H9 (cell line): ENCODE data around the gene SEBOX. TPM values are rescaled to one million over a fixed set of nuclear protein-coding genes. Genes with fewer than 3 reads are reported as not detected.

ENCODE experiments used
- DNase-seq: peaks from one replicate; pipeline ENCODE4 v3.0.0-alpha.2; 2017
- H2AFZ ChIP-seq: one replicate; pipeline ENCODE4 v1.6.1; 2013; ENCODE audit warnings: mild to moderate bottlenecking, low read length, control low read depth, moderate library complexity
- H2AK5ac ChIP-seq: 2 replicates; pipeline ENCODE4 v1.6.1; 2013; ENCODE audit warnings: low read length, control low read depth, mixed read lengths; ENCODE audit not compliant: insufficient read length
- H2BK120ac ChIP-seq: one replicate; pipeline ENCODE4 v1.6.1; 2013; ENCODE audit warnings: low read depth, mild to moderate bottlenecking, low read length, control low read depth, inconsistent platforms; ENCODE audit not compliant: poor library complexity, severe bottlenecking
- H2BK12ac ChIP-seq: 2 replicates; pipeline ENCODE4 v1.6.1; 2013; ENCODE audit warnings: low read length, control low read depth, mixed read lengths, low read depth; ENCODE audit not compliant: insufficient read length
- H2BK15ac ChIP-seq: 2 replicates; pipeline ENCODE4 v1.6.1; 2013; ENCODE audit warnings: low read depth, low read length, control low read depth
- H2BK20ac ChIP-seq: one replicate; pipeline ENCODE4 v1.6.1; 2013; ENCODE audit warnings: low read depth, mild to moderate bottlenecking, low read length, control low read depth, inconsistent platforms; ENCODE audit not compliant: poor library complexity, severe bottlenecking
- H2BK5ac ChIP-seq: 2 replicates; pipeline ENCODE4 v1.6.1; 2013; ENCODE audit warnings: low read length, control low read depth, mixed read lengths; ENCODE audit not compliant: insufficient read length
- H3K14ac ChIP-seq: 2 replicates; pipeline ENCODE4 v1.6.1; 2013; ENCODE audit warnings: low read length, control low read depth; ENCODE audit not compliant: insufficient read depth
- H3K18ac ChIP-seq: 2 replicates; pipeline ENCODE4 v1.6.1; 2013; ENCODE audit warnings: low read depth, mild to moderate bottlenecking, mixed read lengths, low read length, control low read depth; ENCODE audit not compliant: insufficient read length
- H3K23ac ChIP-seq: 2 replicates; pipeline ENCODE4 v1.6.1; 2013; ENCODE audit warnings: low read length, control low read depth, mixed read lengths, low read depth; ENCODE audit not compliant: insufficient read length
- H3K23me2 ChIP-seq: 2 replicates; pipeline ENCODE4 v1.6.1; 2013; ENCODE audit warnings: low read depth, mild to moderate bottlenecking, mixed read lengths, low read length, control low read depth; ENCODE audit not compliant: insufficient read length, poor library complexity, severe bottlenecking
- H3K27ac ChIP-seq: 2 replicates; pipeline ENCODE4 v1.5.1; 2013; ENCODE audit warnings: low read length, control low read depth, mixed read lengths, low read depth; ENCODE audit not compliant: insufficient read length
- H3K27me3 ChIP-seq: 2 replicates; pipeline ENCODE4 v1.6.1; 2013; ENCODE audit warnings: low read length, control low read depth, inconsistent platforms; ENCODE audit not compliant: insufficient read depth
- H3K4ac ChIP-seq: 2 replicates; pipeline ENCODE4 v1.6.1; 2013; ENCODE audit warnings: low read depth, mild to moderate bottlenecking, control low read depth, inconsistent platforms, low read length, moderate library complexity
- H3K4me1 ChIP-seq: 2 replicates; pipeline ENCODE4 v1.6.1; 2013; ENCODE audit warnings: low read length, control low read depth, inconsistent platforms; ENCODE audit not compliant: insufficient read depth
- H3K4me2 ChIP-seq: 2 replicates; pipeline ENCODE4 v1.6.1; 2013; ENCODE audit warnings: low read length, control low read depth, mixed read lengths; ENCODE audit not compliant: insufficient read length, insufficient read depth
- H3K56ac ChIP-seq: 2 replicates; pipeline ENCODE4 v1.6.1; 2013; ENCODE audit warnings: low read depth, mild to moderate bottlenecking, mixed read lengths, low read length, control low read depth; ENCODE audit not compliant: insufficient read length
- H3K79me1 ChIP-seq: 2 replicates; pipeline ENCODE4 v1.6.1; 2013; ENCODE audit warnings: low read depth, mild to moderate bottlenecking, moderate library complexity, low read length, control low read depth, inconsistent platforms; ENCODE audit not compliant: insufficient read depth, poor library complexity, severe bottlenecking
- H3K79me2 ChIP-seq: 2 replicates; pipeline ENCODE4 v1.6.1; 2013; ENCODE audit warnings: low read length, control low read depth, inconsistent platforms; ENCODE audit not compliant: insufficient read depth
- H3K9ac ChIP-seq: 2 replicates; pipeline ENCODE4 v1.6.1; 2013; ENCODE audit warnings: low read length, control low read depth, mixed read lengths; ENCODE audit not compliant: insufficient read length; ENCODE audit errors: extremely low read depth
- H3K9me3 ChIP-seq: one replicate; pipeline ENCODE4 v1.6.1; 2013; ENCODE audit warnings: low read depth, low read length, inconsistent platforms; ENCODE audit not compliant: control insufficient read depth
- H3T11ph ChIP-seq: one replicate; pipeline ENCODE4 v1.6.1; 2013; ENCODE audit warnings: mild to moderate bottlenecking, low read length, control low read depth, inconsistent platforms
- H4K20me1 ChIP-seq: one replicate; pipeline ENCODE4 v1.6.1; 2013; ENCODE audit not compliant: control insufficient read depth, insufficient read length, insufficient read depth
- H4K5ac ChIP-seq: 2 replicates; pipeline ENCODE4 v1.6.1; 2013; ENCODE audit warnings: low read depth, mild to moderate bottlenecking, mixed read lengths, low read length, control low read depth; ENCODE audit not compliant: insufficient read length
- H4K8ac ChIP-seq: replicated peaks from 2 replicates; pipeline ENCODE4 v1.6.1; 2013; ENCODE audit warnings: low read length, control low read depth, mixed read lengths, low read depth; ENCODE audit not compliant: insufficient read length
- H4K91ac ChIP-seq: 2 replicates; pipeline ENCODE4 v1.6.1; 2013; ENCODE audit warnings: low read depth, mild to moderate bottlenecking, moderate library complexity, mixed read lengths, low read length, control low read depth; ENCODE audit not compliant: insufficient read length
- H3K27ac Mint-ChIP-seq, 3 experiments: 2 replicates in 2 of 3; 3 replicates in 1 of 3; pipeline ENCODE4 v1.8.0; 2020 to 2021; ENCODE audit warnings: mixed read lengths in 3 of 3, mild to moderate bottlenecking in 1 of 3, moderate library complexity in 1 of 3
- H3K27me3 Mint-ChIP-seq: 2 replicates; pipeline ENCODE4 v1.8.0; 2021; ENCODE audit warnings: low read depth, mild to moderate bottlenecking, moderate library complexity, mixed read lengths
- H3K36me3 Mint-ChIP-seq, 3 experiments: 2 replicates in 2 of 3; 3 replicates in 1 of 3; pipeline ENCODE4 v1.8.0; 2020 to 2021; ENCODE audit warnings: low read depth in 3 of 3, mixed read lengths in 3 of 3; ENCODE audit not compliant: insufficient read depth in 1 of 3
- H3K4me1 Mint-ChIP-seq, 2 experiments: 2 replicates each; pipeline ENCODE4 v1.8.0; 2020; ENCODE audit warnings: mixed read lengths in 2 of 2
- H3K4me3 Mint-ChIP-seq, 2 experiments: 2 replicates in 1 of 2; 3 replicates in 1 of 2; pipeline ENCODE4 v1.8.0; 2020 to 2021; ENCODE audit warnings: mild to moderate bottlenecking in 2 of 2, mixed read lengths in 2 of 2, moderate library complexity in 1 of 2
- H3K9me3 Mint-ChIP-seq, 2 experiments: 2 replicates in 1 of 2; 3 replicates in 1 of 2; pipeline ENCODE4 v1.8.0; 2020; ENCODE audit warnings: mild to moderate bottlenecking in 2 of 2, mixed read lengths in 2 of 2, moderate library complexity in 1 of 2
- CTCF ChIP-seq: fragments of 200-600 bp; sonication (generic); conservative IDR thresholded peaks from 3 replicates; pipeline ENCODE4 v1.8.0; 2021; ENCODE audit warnings: antibody characterized with exemption, mild to moderate bottlenecking
- WGBS: extraction: QIAGEN DNeasy Blood & Tissue Kit; methylation state at CpG from one replicate; pipeline ENCODE4 v1.1.7; 2013; ENCODE audit warnings: missing lambda C conversion rate, low lambda C conversion rate, mixed read lengths; ENCODE audit not compliant: insufficient read length; ENCODE audit errors: extremely low coverage; 5-methylcytosine and 5-hydroxymethylcytosine counted together
- total RNA-seq: library from RNA; stranded (reverse); gene quantifications from 2 replicates; pipeline ENCODE4 v1.2.1, GENCODE V29; 2021

Gene SEBOX
- total RNA-seq, 1 experiment from 2014 or later, result not detected

- Mint-ChIP-seq H3K4me3 (peak overlapping the region in 1 of 2 experiments; percentile 60; a peak in 1 of 5 replicates), H3K27me3 (peaks cover 77% of the 10 kb centered on the region), H3K36me3 (peaks cover 0 to 13% (median 5%) of the 10 kb centered on the region in 3 experiments; a peak in 2 of 7 replicates), H3K27ac (no peak overlapping the region), H3K9me3 (no peaks in the 10 kb centered on the region), H3K4me1 (peaks cover 52% of the 10 kb centered on the region in 2 experiments)
- Histone ChIP-seq H4K91ac (no peak overlapping the region), H3K27ac (no peak overlapping the region), H3K23ac (no peak overlapping the region), H3K14ac (no peak overlapping the region), H3K18ac (no peak overlapping the region), H2AFZ (no peak overlapping the region), H3K27me3 (no peaks in the 10 kb centered on the region; the same call in 1 of the 2 replicates), H4K5ac (no peak overlapping the region), H3K56ac (no peak overlapping the region), H3K9me3 (no peaks in the 10 kb centered on the region), H2BK5ac (no peak overlapping the region), H3K4ac (no peak overlapping the region), H3T11ph (no peak overlapping the region), H2AK5ac (no peak overlapping the region), H2BK120ac (no peak overlapping the region), H3K79me2 (no peaks in the 10 kb centered on the region), H2BK12ac (no peak overlapping the region), H3K4me1 (peaks cover 10% of the 10 kb centered on the region; the same call in 1 of the 2 replicates), H3K79me1 (no peaks in the 10 kb centered on the region), H4K8ac (no peak overlapping the region), H3K9ac (no peak overlapping the region), H2BK20ac (no peak overlapping the region), H4K20me1 (no peaks in the 10 kb centered on the region), H3K23me2 (peaks cover 9% of the 10 kb centered on the region), H2BK15ac (no peak overlapping the region), H3K4me2 (no peak overlapping the region)
- no CpG with 5 or more reads among the region's 6 CpGs for WGBS
- DNase-seq, result no peak
- no peak for TF ChIP-seq CTCF
Observed at GRCh38 chr17:28402844-28403243, 37.8 kb upstream of the SEBOX start.
